GM23338 (cell line): Measurements from ENCODE around the gene PGAM1. TPM values are rescaled to one million over a fixed set of nuclear protein-coding genes. Genes with fewer than 3 reads are reported as not detected.

Source experiments
- ATAC-seq: fragments of 200-7000 bp; cut with Tn5 transposase; 3 replicates; pipeline ENCODE4 v1.9.1; 2020
- DNase-seq: peaks from one replicate; pipeline ENCODE4 v3.0.0-alpha.2; 2015; ENCODE audit warnings: low spot score
- H2AFZ ChIP-seq: fragments of 200-600 bp; sonication (generic); 2 replicates; pipeline ENCODE4 v1.8.0; 2016; ENCODE audit warnings: antibody characterized with exemption, mild to moderate bottlenecking, moderate library complexity
- H3F3A ChIP-seq: fragments of 200-600 bp; sonication (generic); replicated peaks from 2 replicates; pipeline ENCODE4 v1.8.0; 2017; ENCODE audit warnings: antibody characterized with exemption, mixed run types, low read depth
- H3K27ac ChIP-seq: fragments of 200-600 bp; sonication (generic); 2 replicates; pipeline ENCODE4 v1.6.1; 2016; ENCODE audit warnings: low read depth
- H3K27me3 ChIP-seq: fragments of 200-600 bp; sonication (generic); 2 replicates; pipeline ENCODE4 v1.8.0; 2016; ENCODE audit warnings: mild to moderate bottlenecking, mixed run types, moderate library complexity; ENCODE audit not compliant: insufficient read depth
- H3K36me3 ChIP-seq: fragments of 200-600 bp; sonication (generic); 2 replicates; pipeline ENCODE4 v1.8.0; 2016; ENCODE audit warnings: mild to moderate bottlenecking; ENCODE audit not compliant: insufficient read depth
- H3K4me1 ChIP-seq: fragments of 200-600 bp; sonication (generic); 2 replicates; pipeline ENCODE4 v1.8.0; 2016; ENCODE audit warnings: mild to moderate bottlenecking, moderate library complexity; ENCODE audit not compliant: insufficient read depth
- H3K4me2 ChIP-seq: fragments of 200-600 bp; sonication (generic); 2 replicates; pipeline ENCODE4 v1.7.1; 2017; ENCODE audit warnings: mixed run types
- H3K4me3 ChIP-seq: fragments of 200-600 bp; sonication (generic); 2 replicates; pipeline ENCODE4 v1.6.1; 2016; ENCODE audit warnings: mixed run types
- H3K79me2 ChIP-seq: fragments of 200-600 bp; sonication (generic); replicated peaks from 2 replicates; pipeline ENCODE4 v1.8.0; 2017; ENCODE audit warnings: mild to moderate bottlenecking; ENCODE audit not compliant: insufficient read depth
- H3K9me2 ChIP-seq: fragments of 200-600 bp; sonication (generic); 2 replicates; pipeline ENCODE4 v1.8.0; 2017; ENCODE audit not compliant: insufficient read depth
- H4K20me1 ChIP-seq: fragments of 200-600 bp; sonication (generic); replicated peaks from 2 replicates; pipeline ENCODE4 v1.8.0; 2017; ENCODE audit warnings: mild to moderate bottlenecking; ENCODE audit not compliant: insufficient read depth
- H3K27ac Mint-ChIP-seq: 2 replicates; pipeline ENCODE4 v1.8.0; 2020; ENCODE audit warnings: inconsistent platforms, mild to moderate bottlenecking, moderate library complexity, mixed read lengths
- H3K27me3 Mint-ChIP-seq: 3 replicates; pipeline ENCODE4 v1.8.0; 2022; ENCODE audit warnings: low read depth, mild to moderate bottlenecking, moderate library complexity, mixed read lengths, inconsistent platforms; ENCODE audit not compliant: insufficient read depth, poor library complexity
- H3K36me3 Mint-ChIP-seq: 3 replicates; pipeline ENCODE4 v1.8.0; 2021; ENCODE audit warnings: low read depth, mild to moderate bottlenecking, inconsistent platforms, moderate library complexity, mixed read lengths
- H3K4me1 Mint-ChIP-seq: 3 replicates; pipeline ENCODE4 v1.8.0; 2020; ENCODE audit warnings: mild to moderate bottlenecking, inconsistent platforms, mixed read lengths
- H3K4me3 Mint-ChIP-seq: 3 replicates; pipeline ENCODE4 v1.8.0; 2021; ENCODE audit warnings: moderate library complexity, mild to moderate bottlenecking, inconsistent platforms, mixed read lengths
- H3K9me3 Mint-ChIP-seq: 3 replicates; pipeline ENCODE4 v1.8.0; 2020; ENCODE audit warnings: moderate library complexity, mild to moderate bottlenecking, inconsistent platforms, mixed read lengths
- CTCF ChIP-seq, 2 experiments: fragments of 200-600 bp in 1 of 2; sonication (generic) in 1 of 2; conservative IDR thresholded peaks; 2 replicates each; pipeline versions ENCODE4 v1.5.1 to v1.6.1; 2016 to 2017; ENCODE audit warnings: antibody characterized with exemption in 2 of 2, low read depth in 2 of 2, mild to moderate bottlenecking in 2 of 2, moderate library complexity in 1 of 2
- ETS1 ChIP-seq: IDR thresholded peaks from 2 replicates; pipeline ENCODE4 v1.6.1; 2016; ENCODE audit warnings: antibody characterized with exemption
- EZH2 ChIP-seq: fragments of 200-600 bp; sonication (generic); IDR thresholded peaks from one replicate; pipeline ENCODE4 v1.8.0; 2017; ENCODE audit warnings: antibody characterized with exemption, mild to moderate bottlenecking, low read depth; ENCODE audit not compliant: unreplicated experiment
- EZH2phosphoT487 ChIP-seq: fragments of 200-600 bp; sonication (generic); IDR thresholded peaks from one replicate; pipeline ENCODE4 v1.8.1; 2018; ENCODE audit warnings: antibody characterized with exemption; ENCODE audit not compliant: unreplicated experiment
- JUNB ChIP-seq: IDR thresholded peaks from one replicate; pipeline ENCODE4 v1.6.1; 2016; ENCODE audit warnings: antibody characterized with exemption; ENCODE audit not compliant: unreplicated experiment
- POLR2AphosphoS5 ChIP-seq: IDR thresholded peaks from 2 replicates; pipeline ENCODE4 v1.6.1; 2016; ENCODE audit warnings: antibody characterized with exemption, low read depth
- STAT1 ChIP-seq: IDR thresholded peaks from one replicate; pipeline ENCODE4 v1.6.1; 2016; ENCODE audit warnings: antibody characterized with exemption; ENCODE audit not compliant: unreplicated experiment
- ZNF114 ChIP-seq: fragments of 250-450 bp; sonication (Bioruptor Pico); IDR thresholded peaks from 2 replicates; pipeline ENCODE4 v1.5.0; 2020; ENCODE audit warnings: mild to moderate bottlenecking, moderate library complexity
- polyA plus RNA-seq: library from polyadenylated mRNA; unstranded; fragments of >200 nt; fragmentation: Nextera tagmentation; extraction: Ambion mirVana; gene quantifications from 2 replicates; pipeline ENCODE4 v1.2.1, GENCODE V29; 2016
- total RNA-seq: library from RNA; depleted of rRNA; stranded (reverse); fragments of >200 nt; shearing (Covaris generic); gene quantifications from 2 replicates; pipeline ENCODE4 v1.2.3, GENCODE V29; 2014
- TF ChIP-seq, protein P1 (sequence below): IDR thresholded peaks from one replicate; pipeline ENCODE4 v1.6.1; 2018; ENCODE audit warnings: antibody characterized with exemption; ENCODE audit not compliant: unreplicated experiment

The PGAM1 gene
- total and polyA plus RNA-seq, 2 experiments from 2014 or later: 497 to 930 TPM

GRCh38 chr10:97481071-97481470 lies 55.1 kb downstream of the PGAM1 start:
- Mint-ChIP-seq H3K4me1 (peaks cover 23% of the 10 kb centered on the region), H3K4me3 (no peak overlapping the region), H3K36me3 (peaks cover 45% of the 10 kb centered on the region), H3K27me3 (no peaks in the 10 kb centered on the region), H3K9me3 (no peaks in the 10 kb centered on the region), H3K27ac (peak overlapping the region; percentile 90)
- Histone ChIP-seq H3K36me3 (peaks cover 12% of the 10 kb centered on the region), H2AFZ (no peak overlapping the region), H3K27ac (peak overlapping the region; percentile 86), H3K4me3 (no peak overlapping the region), H3F3A (peaks cover 13% of the 10 kb centered on the region), H3K9me2 (no peaks in the 10 kb centered on the region), H3K27me3 (no peaks in the 10 kb centered on the region), H3K4me2 (no peak overlapping the region), H3K79me2 (peaks cover 62% of the 10 kb centered on the region), H3K4me1 (peaks cover 17% of the 10 kb centered on the region), H4K20me1 (peaks cover 3% of the 10 kb centered on the region)
- TF ChIP-seq EZH2phosphoT487 (no peak), STAT1 (no peak)
- ATAC-seq (no peak), DNase-seq (no peak)

GRCh38 chr10:97482381-97482780 lies 56.4 kb downstream of the PGAM1 start:
- Mint-ChIP-seq H3K36me3 (peaks cover 32% of the 10 kb centered on the region), H3K4me3 (no peak overlapping the region), H3K27me3 (peaks cover 2% of the 10 kb centered on the region), H3K9me3 (no peaks in the 10 kb centered on the region), H3K27ac (no peak overlapping the region), H3K4me1 (peaks cover 23% of the 10 kb centered on the region)
- Histone ChIP-seq H3K27me3 (no peaks in the 10 kb centered on the region), H3K4me3 (no peak overlapping the region), H3K79me2 (peaks cover 75% of the 10 kb centered on the region), H3F3A (peaks cover 13% of the 10 kb centered on the region), H3K27ac (0 out of 2 replicates have a peak overlapping the region, but pooled peaks have one; percentile 86), H3K36me3 (peaks cover 3% of the 10 kb centered on the region; the same call in 1 of the 2 replicates), H4K20me1 (peaks cover 5% of the 10 kb centered on the region), H3K4me2 (no peak overlapping the region), H2AFZ (no peak overlapping the region), H3K9me2 (no peaks in the 10 kb centered on the region), H3K4me1 (peaks cover 17% of the 10 kb centered on the region)
- no peak for DNase-seq
- no peak for ATAC-seq
- TF ChIP-seq JUNB (no peak), EZH2phosphoT487 (no peak), EZH2 (no peak), CTCF (conservative IDR thresholded peaks at IDR 0.05; ENCODE audit: low read depth in 2 of 2) (no peak), ZNF114 (CRISPR knock-in tag) (no peak), ETS1 (no peak), POLR2AphosphoS5 (no peak)
- TF ChIP-seq, protein P1, sequence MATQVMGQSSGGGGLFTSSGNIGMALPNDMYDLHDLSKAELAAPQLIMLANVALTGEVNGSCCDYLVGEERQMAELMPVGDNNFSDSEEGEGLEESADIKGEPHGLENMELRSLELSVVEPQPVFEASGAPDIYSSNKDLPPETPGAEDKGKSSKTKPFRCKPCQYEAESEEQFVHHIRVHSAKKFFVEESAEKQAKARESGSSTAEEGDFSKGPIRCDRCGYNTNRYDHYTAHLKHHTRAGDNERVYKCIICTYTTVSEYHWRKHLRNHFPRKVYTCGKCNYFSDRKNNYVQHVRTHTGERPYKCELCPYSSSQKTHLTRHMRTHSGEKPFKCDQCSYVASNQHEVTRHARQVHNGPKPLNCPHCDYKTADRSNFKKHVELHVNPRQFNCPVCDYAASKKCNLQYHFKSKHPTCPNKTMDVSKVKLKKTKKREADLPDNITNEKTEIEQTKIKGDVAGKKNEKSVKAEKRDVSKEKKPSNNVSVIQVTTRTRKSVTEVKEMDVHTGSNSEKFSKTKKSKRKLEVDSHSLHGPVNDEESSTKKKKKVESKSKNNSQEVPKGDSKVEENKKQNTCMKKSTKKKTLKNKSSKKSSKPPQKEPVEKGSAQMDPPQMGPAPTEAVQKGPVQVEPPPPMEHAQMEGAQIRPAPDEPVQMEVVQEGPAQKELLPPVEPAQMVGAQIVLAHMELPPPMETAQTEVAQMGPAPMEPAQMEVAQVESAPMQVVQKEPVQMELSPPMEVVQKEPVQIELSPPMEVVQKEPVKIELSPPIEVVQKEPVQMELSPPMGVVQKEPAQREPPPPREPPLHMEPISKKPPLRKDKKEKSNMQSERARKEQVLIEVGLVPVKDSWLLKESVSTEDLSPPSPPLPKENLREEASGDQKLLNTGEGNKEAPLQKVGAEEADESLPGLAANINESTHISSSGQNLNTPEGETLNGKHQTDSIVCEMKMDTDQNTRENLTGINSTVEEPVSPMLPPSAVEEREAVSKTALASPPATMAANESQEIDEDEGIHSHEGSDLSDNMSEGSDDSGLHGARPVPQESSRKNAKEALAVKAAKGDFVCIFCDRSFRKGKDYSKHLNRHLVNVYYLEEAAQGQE: no peak
